K562 (cell line): Measurements from ENCODE around the gene NDUFB3. TPM values are rescaled to one million over a fixed set of nuclear protein-coding genes. Genes with fewer than 3 reads are reported as not detected.

Experiments
- CBX5 ChIP-seq: IDR thresholded peaks from 2 replicates; pipeline ENCODE4 v1.6.1; 2014; ENCODE audit warnings: low read depth, borderline replicate concordance
- CLOCK ChIP-seq: fragments of 250-450 bp; sonication (Bioruptor Pico); IDR thresholded peaks from 2 replicates; pipeline ENCODE4 v1.4.0; 2020; ENCODE audit warnings: mild to moderate bottlenecking, moderate library complexity, borderline replicate concordance
- COPS2 ChIP-seq: fragments of 450-650 bp; conservative IDR thresholded peaks from 2 replicates; pipeline ENCODE4 v1.6.1; 2016; ENCODE audit warnings: mild to moderate bottlenecking, moderate library complexity
- HCFC1 ChIP-seq: IDR thresholded peaks from 2 replicates; pipeline ENCODE4 v1.6.1; 2012; ENCODE audit warnings: low read depth, low read length, improper control_type of control experiment
- L3MBTL2 ChIP-seq: fragments of 450-650 bp; IDR thresholded peaks from 2 replicates; pipeline ENCODE4 v1.6.1; 2016; ENCODE audit warnings: mild to moderate bottlenecking, moderate library complexity
- MAZ ChIP-seq, 2 experiments: fragments of 450-650 bp in 1 of 2; sonication (generic) in 1 of 2; formaldehyde crosslinking; IDR thresholded peaks in 1 of 2; conservative IDR thresholded peaks in 1 of 2; 2 replicates each; pipeline versions ENCODE4 v1.4.0 to v1.5.0; 2020; ENCODE audit warnings: mild to moderate bottlenecking in 1 of 2, missing genetic modification reagents in 1 of 2
- MTA1 ChIP-seq: fragments of 450-650 bp; IDR thresholded peaks from 2 replicates; pipeline ENCODE4 v1.6.1; 2017; ENCODE audit warnings: borderline replicate concordance
- NR2C2 ChIP-seq, 2 experiments: fragments of 200-800 bp in 1 of 2; sonication (Bioruptor generic) in 1 of 2; sonication (generic) in 1 of 2; formaldehyde crosslinking in 1 of 2; IDR thresholded peaks; 2 replicates each; pipeline versions ENCODE4 v1.6.1 to v1.8.0; 2016 to 2022; ENCODE audit warnings: mild to moderate bottlenecking in 1 of 2, missing compliant biosample characterization in 1 of 2, missing genetic modification characterization in 1 of 2, missing genetic modification reagents in 1 of 2
- POLR2AphosphoS2 ChIP-seq: IDR thresholded peaks from 2 replicates; pipeline ENCODE4 v1.6.1; 2012; ENCODE audit warnings: low read length, improper control_type of control experiment
- RBBP5 ChIP-seq: fragments of 200-600 bp; sonication (generic); IDR thresholded peaks from 2 replicates; pipeline ENCODE4 v1.6.1; 2012; ENCODE audit warnings: borderline replicate concordance, mild to moderate bottlenecking, low read length, control low read depth, inconsistent platforms; ENCODE audit not compliant: insufficient read depth, poor library complexity, severe bottlenecking
- TARDBP ChIP-seq: fragments of 450-650 bp; IDR thresholded peaks from 2 replicates; pipeline ENCODE4 v1.6.1; 2016
- ZBTB40 ChIP-seq, 2 experiments: fragments of 450-650 bp in 1 of 2; sonication (generic) in 1 of 2; formaldehyde crosslinking in 1 of 2; IDR thresholded peaks; 2 replicates each; pipeline versions ENCODE4 v1.7.1 to v1.9.0; 2016 to 2022; ENCODE audit warnings: inconsistent platforms in 1 of 2, mild to moderate bottlenecking in 1 of 2, missing genetic modification reagents in 1 of 2
- ZKSCAN8 ChIP-seq: fragments of 200-800 bp; sonication (Bioruptor generic); IDR thresholded peaks from 2 replicates; pipeline ENCODE4 v1.6.1; 2016; ENCODE audit warnings: missing genetic modification characterization, missing compliant biosample characterization
- ZNF316 ChIP-seq: fragments of 450-650 bp; IDR thresholded peaks from 2 replicates; pipeline ENCODE4 v1.6.1; 2016
- ZNF668 ChIP-seq: fragments of 250-450 bp; sonication (Bioruptor Pico); IDR thresholded peaks from 2 replicates; pipeline ENCODE4 v1.8.0; 2022; ENCODE audit warnings: mild to moderate bottlenecking, inconsistent platforms
- polyA plus RNA-seq, 8 experiments: library from polyadenylated mRNA; depleted of rRNA in 4 of 8; stranded (reverse) in 5 of 8; unstranded in 3 of 8; fragments of >200 nt; fragmentation: Nextera tagmentation in 2 of 8; fragmentation: Illumina TruSeq in 1 of 8; extraction: Ambion mirVana in 2 of 8; extraction: Trizol in 1 of 8; gene quantifications; 2 replicates each; pipeline versions ENCODE4 v1.2.1 to v1.2.3, GENCODE V29; 2011 to 2014; ENCODE audit warnings: inconsistent platforms in 1 of 8, missing spikeins in 1 of 8
- total RNA-seq, 7 experiments: library from RNA; depleted of rRNA in 6 of 7; stranded (reverse); fragments of >200 nt in 6 of 7; fragmentation: Illumina TruSeq in 2 of 7; extraction: Trizol in 2 of 7; gene quantifications; 2 replicates each; pipeline versions ENCODE4 v1.2.1 to v1.2.3, GENCODE V29; 2011 to 2021; ENCODE audit warnings: low replicate concordance in 1 of 7

Gene NDUFB3
- total and polyA plus RNA-seq, 9 of the 15 experiments (the other 6 are each of a cell fraction or from before 2014, with no cell fraction given): 126 to 786 (median 156) TPM

- no peak for TF ChIP-seq ZBTB40 (IDR thresholded peaks at IDR 0.05)
- no peak for TF ChIP-seq ZBTB40 (CRISPR knock-in tag; IDR thresholded peaks at IDR 0.05)
- TF ChIP-seq CBX5: no peak
- no peak for TF ChIP-seq ZNF316
- peak in 1 of 2 experiments; percentile 53; a peak in 1 of 4 replicates for TF ChIP-seq MAZ (CRISPR knock-in tag; conservative IDR thresholded peaks at IDR 0.05 in 1 of 2, IDR thresholded peaks at IDR 0.05 in 1 of 2)
- TF ChIP-seq POLR2AphosphoS2: no peak
- TF ChIP-seq HCFC1: peak; percentile 30; the same call in 1 of the 2 replicates
- no peak for TF ChIP-seq TARDBP
- no peak for TF ChIP-seq CLOCK (CRISPR knock-in tag)
- TF ChIP-seq L3MBTL2: peak; percentile 72
- TF ChIP-seq RBBP5: peak; percentile 46
- TF ChIP-seq COPS2: no peak
- no peak for TF ChIP-seq NR2C2 (CRISPR knock-in tag; IDR thresholded peaks at IDR 0.05)
- no peak; the same call in 1 of the 2 replicates for TF ChIP-seq NR2C2 (tag; IDR thresholded peaks at IDR 0.05)
- TF ChIP-seq ZNF668 (CRISPR knock-in tag): no peak
- no peak for TF ChIP-seq ZKSCAN8
- TF ChIP-seq MTA1: peak; percentile 66; the same call in 1 of the 2 replicates
Observed at GRCh38 chr2:201118121-201118960, 46.5 kb downstream of the NDUFB3 start (continued).
